ENCODE measurements around the gene SERPINE3.

DNA sequence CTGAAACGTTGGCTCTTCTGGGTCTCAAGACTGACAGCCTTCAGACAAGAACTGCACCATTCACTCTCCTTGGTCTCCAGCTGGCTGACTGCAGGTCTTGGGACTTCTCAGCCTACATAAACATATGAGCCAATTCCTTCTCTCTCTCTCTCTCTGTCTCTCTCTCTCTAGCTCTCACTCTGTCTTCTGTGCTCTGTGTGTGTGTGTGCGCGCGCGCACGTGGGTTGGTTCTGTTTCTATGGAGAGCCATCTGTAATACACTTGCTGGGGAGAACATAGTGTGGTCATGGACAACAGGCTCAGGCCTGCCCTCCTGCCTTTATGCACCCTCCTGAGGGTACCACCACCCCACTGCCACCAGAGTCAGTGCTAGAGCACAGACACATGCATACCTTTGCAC lies 13.7 kb upstream of the SERPINE3 start:
- TF ChIP-seq POLR2A (IDR thresholded peaks at IDR 0.05) (no peak), CTCF (IDR thresholded peaks at IDR 0.05) (no peak)

All from thyroid gland (tissue), 4 donors.